Measurements from ENCODE around the gene STON2. TPM values are rescaled to one million over a fixed set of nuclear protein-coding genes. Genes with fewer than 3 reads are reported as not detected.
A peak's percentile ranks its signal among the peaks of the same experiment; 100 is the strongest.

The STON2 gene
- total RNA-seq, 2 donors from 2014 or later: 6.6 to 16.6 TPM

DNA sequence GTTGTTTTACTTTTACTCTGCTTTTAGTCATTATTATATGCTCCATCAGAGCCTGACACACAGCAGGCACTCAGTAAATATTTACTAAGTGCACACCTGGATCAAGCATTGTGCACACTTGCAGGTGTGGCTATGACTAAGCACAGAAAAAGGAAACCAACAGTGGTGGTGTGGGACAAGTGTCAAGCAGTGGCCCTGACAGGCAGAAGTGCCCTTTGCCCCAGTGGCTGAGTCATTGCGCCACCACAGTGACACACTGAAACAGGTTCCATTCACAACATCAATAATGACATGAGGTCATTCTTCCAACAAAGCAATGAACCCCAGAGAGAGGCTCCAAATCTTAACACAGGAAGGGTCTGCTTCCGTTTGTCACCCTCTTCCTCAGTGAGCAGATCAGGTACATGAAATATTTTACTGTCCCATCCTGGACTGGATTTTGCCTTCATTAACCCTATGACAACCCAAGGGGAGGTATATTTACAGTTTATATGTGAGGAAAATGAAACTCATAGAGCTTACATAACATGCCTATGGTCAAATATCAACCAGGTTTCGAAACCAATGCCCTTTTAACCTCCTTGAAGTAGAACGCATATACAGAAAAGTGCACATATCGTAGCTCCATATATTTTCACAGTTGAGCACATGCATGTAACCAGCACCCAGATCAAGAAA is 96.7 kb downstream of the STON2 start:
- ATAC-seq: peak; percentile 100
- intact Hi-C loops (cut with DNase I): no loop called here
- no peaks in the 10 kb centered on the region for H3K27me3 ChIP-seq
- WGBS, 2 donors: 39 to 40% methylated on average over 5 of the region's 5 CpGs
- TF ChIP-seq, protein P1, sequence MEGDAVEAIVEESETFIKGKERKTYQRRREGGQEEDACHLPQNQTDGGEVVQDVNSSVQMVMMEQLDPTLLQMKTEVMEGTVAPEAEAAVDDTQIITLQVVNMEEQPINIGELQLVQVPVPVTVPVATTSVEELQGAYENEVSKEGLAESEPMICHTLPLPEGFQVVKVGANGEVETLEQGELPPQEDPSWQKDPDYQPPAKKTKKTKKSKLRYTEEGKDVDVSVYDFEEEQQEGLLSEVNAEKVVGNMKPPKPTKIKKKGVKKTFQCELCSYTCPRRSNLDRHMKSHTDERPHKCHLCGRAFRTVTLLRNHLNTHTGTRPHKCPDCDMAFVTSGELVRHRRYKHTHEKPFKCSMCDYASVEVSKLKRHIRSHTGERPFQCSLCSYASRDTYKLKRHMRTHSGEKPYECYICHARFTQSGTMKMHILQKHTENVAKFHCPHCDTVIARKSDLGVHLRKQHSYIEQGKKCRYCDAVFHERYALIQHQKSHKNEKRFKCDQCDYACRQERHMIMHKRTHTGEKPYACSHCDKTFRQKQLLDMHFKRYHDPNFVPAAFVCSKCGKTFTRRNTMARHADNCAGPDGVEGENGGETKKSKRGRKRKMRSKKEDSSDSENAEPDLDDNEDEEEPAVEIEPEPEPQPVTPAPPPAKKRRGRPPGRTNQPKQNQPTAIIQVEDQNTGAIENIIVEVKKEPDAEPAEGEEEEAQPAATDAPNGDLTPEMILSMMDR (IDR thresholded peaks at IDR 0.05): no peak
- TF ChIP-seq POLR2A (IDR thresholded peaks at IDR 0.05): no peak
- H3K9me3 ChIP-seq: no peaks in the 10 kb centered on the region
- H3K36me3 ChIP-seq (replicated peaks in 1 of 2; ENCODE audit: insufficient read depth in 1 of 2, low read depth in 2 of 2): no peaks in the 10 kb centered on the region
- peaks cover 17% of the 10 kb centered on the region for H3K4me1 ChIP-seq
- H3K27ac ChIP-seq: peak overlapping the region; percentile 81 to 92 (median 82)
- DNase-seq: peak; percentile 89 to 96 (median 94)
- H3K4me3 ChIP-seq: no peak overlapping the region

- no peak for TF ChIP-seq POLR2A (IDR thresholded peaks at IDR 0.05)
- TF ChIP-seq, protein P1 (IDR thresholded peaks at IDR 0.05): peak in 1 of 7 experiments; percentile 7
- Histone ChIP-seq H3K27ac (peak overlapping the region; percentile 81 to 92 (median 82)), H3K9me3 (no peaks in the 10 kb centered on the region), H3K4me1 (peaks cover 17% of the 10 kb centered on the region), H3K27me3 (no peaks in the 10 kb centered on the region), H3K36me3 (replicated peaks in 1 of 2; ENCODE audit: insufficient read depth in 1 of 2, low read depth in 2 of 2) (no peaks in the 10 kb centered on the region), H3K4me3 (no peak overlapping the region)
- no peak for DNase-seq
- ATAC-seq: no peak
- intact Hi-C loops (cut with DNase I): no loop called here
- 86 to 95% methylated on average over 3 of the region's 3 CpGs for WGBS, 2 donors
Measured at GRCh38 chr14:81302638-81303037, 97.5 kb downstream of the STON2 start.

GRCh38 chr14:81301813-81302212 is 98.3 kb downstream of the STON2 start:
- no peak for ATAC-seq
- Histone ChIP-seq H3K4me3 (no peak overlapping the region), H3K36me3 (replicated peaks in 1 of 2; ENCODE audit: insufficient read depth in 1 of 2, low read depth in 2 of 2) (no peaks in the 10 kb centered on the region), H3K4me1 (peaks cover 17% of the 10 kb centered on the region), H3K27ac (no peak overlapping the region), H3K27me3 (no peaks in the 10 kb centered on the region), H3K9me3 (no peaks in the 10 kb centered on the region)
- intact Hi-C loops (cut with DNase I): no loop called here
- TF ChIP-seq, protein P1 (IDR thresholded peaks at IDR 0.05): no peak
- no peak for TF ChIP-seq POLR2A (IDR thresholded peaks at IDR 0.05)
- DNase-seq: no peak
- 93 to 100% methylated on average over 1 of the region's 1 CpG for WGBS, 2 donors

GRCh38 chr14:81301371-81301770 is 98.8 kb downstream of the STON2 start:
- intact Hi-C loops (cut with DNase I): no loop called here
- H3K9me3 ChIP-seq: no peaks in the 10 kb centered on the region
- no peaks in the 10 kb centered on the region for H3K27me3 ChIP-seq
- no peak overlapping the region for H3K27ac ChIP-seq
- H3K4me3 ChIP-seq: no peak overlapping the region
- TF ChIP-seq POLR2A (IDR thresholded peaks at IDR 0.05): no peak
- no peak for DNase-seq
- no peaks in the 10 kb centered on the region for H3K36me3 ChIP-seq (replicated peaks in 1 of 2; ENCODE audit: insufficient read depth in 1 of 2, low read depth in 2 of 2)
- WGBS, 2 donors: 82 to 95% methylated on average over 1 of the region's 1 CpG
- no peak for ATAC-seq
- H3K4me1 ChIP-seq: peaks cover 17% of the 10 kb centered on the region

DNA sequence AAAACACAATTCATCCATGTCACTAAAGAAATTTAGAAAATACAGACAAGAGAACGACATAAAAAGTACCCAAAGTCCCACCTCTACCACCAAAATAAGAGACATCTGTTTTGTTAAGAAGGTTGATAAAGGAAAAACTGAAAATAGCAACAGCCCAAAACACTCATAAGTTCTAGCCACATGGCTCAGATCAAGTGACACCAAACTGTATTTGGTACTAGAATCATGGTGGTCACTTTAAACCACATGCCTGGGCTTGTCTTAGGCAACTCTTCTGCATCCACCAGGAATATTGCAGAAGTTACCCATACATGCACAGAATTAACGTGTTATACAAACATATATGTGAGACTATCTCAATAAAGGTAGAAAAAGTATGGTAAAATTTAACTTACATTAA is 101.2 kb downstream of the STON2 start:
- 76 to 89% methylated on average over 2 of the region's 2 CpGs for WGBS, 2 donors
- DNase-seq (no peak), ATAC-seq (no peak)
- Histone ChIP-seq H3K4me3 (no peak overlapping the region), H3K9me3 (no peaks in the 10 kb centered on the region), H3K4me1 (peaks cover 14% of the 10 kb centered on the region), H3K27ac (no peak overlapping the region), H3K36me3 (replicated peaks in 1 of 2; ENCODE audit: insufficient read depth in 1 of 2, low read depth in 2 of 2) (no peaks in the 10 kb centered on the region), H3K27me3 (no peaks in the 10 kb centered on the region)
- TF ChIP-seq, protein P1 (IDR thresholded peaks at IDR 0.05): no peak
- TF ChIP-seq POLR2A (IDR thresholded peaks at IDR 0.05): no peak
- intact Hi-C loops (cut with DNase I): no loop called here

All from body of pancreas (tissue), 4 donors.